Glutamatergic neuron (in vitro differentiated cells): ENCODE measurements around the gene COL20A1. TPM values are rescaled to one million over a fixed set of nuclear protein-coding genes. Genes with fewer than 3 reads are reported as not detected.
A peak's percentile ranks its signal among the peaks of the same experiment; 100 is the strongest.

ENCODE experiments used
- DNase-seq: peaks from one replicate; pipeline ENCODE4 v3.0.0; 2022
- H3K27ac Mint-ChIP-seq: one replicate; pipeline ENCODE4 v1.8.0; 2020; ENCODE audit warnings: mild to moderate bottlenecking, mixed read lengths, inconsistent platforms; ENCODE audit not compliant: unreplicated experiment
- H3K27me3 Mint-ChIP-seq: one replicate; pipeline ENCODE4 v1.8.0; 2020; ENCODE audit warnings: mild to moderate bottlenecking, moderate library complexity, mixed read lengths, inconsistent platforms; ENCODE audit not compliant: unreplicated experiment
- H3K36me3 Mint-ChIP-seq: one replicate; pipeline ENCODE4 v1.8.0; 2020; ENCODE audit warnings: mild to moderate bottlenecking, mixed read lengths, inconsistent platforms; ENCODE audit not compliant: unreplicated experiment
- H3K4me1 Mint-ChIP-seq: one replicate; pipeline ENCODE4 v1.8.0; 2020; ENCODE audit warnings: mild to moderate bottlenecking, low read depth, mixed read lengths, inconsistent platforms; ENCODE audit not compliant: unreplicated experiment
- H3K4me3 Mint-ChIP-seq: one replicate; pipeline ENCODE4 v1.8.0; 2020; ENCODE audit warnings: mild to moderate bottlenecking, mixed read lengths, inconsistent platforms; ENCODE audit not compliant: unreplicated experiment
- H3K9me3 Mint-ChIP-seq: one replicate; pipeline ENCODE4 v1.8.0; 2020; ENCODE audit warnings: mild to moderate bottlenecking, moderate library complexity, mixed read lengths, inconsistent platforms; ENCODE audit not compliant: unreplicated experiment
- total RNA-seq: library from RNA; stranded (reverse); fragmentation: NEBNext Ultra II Directional; extraction: Animal tissue kit (Norgen Biotek cat#: 25700); gene quantifications from one replicate; pipeline ENCODE4 v1.2.1, GENCODE V29; 2021; ENCODE audit not compliant: unreplicated experiment
- TF ChIP-seq, protein P1 (sequence below): fragments of 200-600 bp; sonication (generic); IDR thresholded peaks from one replicate; pipeline ENCODE4 v1.5.0; 2021; ENCODE audit not compliant: partially characterized antibody, unreplicated experiment

Gene COL20A1
- total RNA-seq, 1 donor from 2014 or later = 2.1 TPM

DNA sequence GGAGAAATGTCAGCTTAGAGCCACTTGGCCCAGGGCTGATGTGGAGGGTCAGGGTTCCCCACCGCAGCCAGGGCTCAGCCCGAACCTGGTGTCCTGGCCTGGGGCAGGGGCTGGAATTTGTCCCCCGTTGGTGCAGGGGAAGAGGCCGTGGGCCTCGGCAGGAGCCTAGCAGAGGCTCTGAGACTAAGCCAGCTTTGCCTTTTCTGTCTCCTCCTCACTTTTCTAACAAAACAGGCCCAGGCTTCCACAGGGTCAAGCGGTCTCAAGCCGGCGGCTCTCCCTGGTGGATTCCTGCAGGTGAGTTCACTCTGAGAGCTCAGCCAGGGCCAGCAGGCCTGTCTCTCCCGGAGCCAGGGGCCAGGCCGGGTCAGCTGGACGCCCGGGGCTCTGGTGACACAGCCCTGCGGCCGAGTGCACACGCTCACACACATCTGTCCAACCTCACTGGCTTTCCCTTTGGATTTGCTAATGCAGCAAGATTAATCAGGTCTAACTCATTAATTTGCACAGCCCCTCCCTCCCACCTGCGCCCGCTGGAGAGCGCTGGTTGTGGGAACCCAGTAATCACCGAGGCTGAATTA lies 71.1 kb downstream of the COL20A1 start:
- H3K27me3 Mint-ChIP-seq = peaks cover 16% of the 10 kb centered on the region
- peak overlapping the region; percentile 69 for H3K4me3 Mint-ChIP-seq
- H3K9me3 Mint-ChIP-seq = peaks cover 8% of the 10 kb centered on the region
- H3K4me1 Mint-ChIP-seq = peaks cover 25% of the 10 kb centered on the region
- no peaks in the 10 kb centered on the region for H3K36me3 Mint-ChIP-seq
- H3K27ac Mint-ChIP-seq = peak overlapping the region; percentile 55
- TF ChIP-seq, protein P1, sequence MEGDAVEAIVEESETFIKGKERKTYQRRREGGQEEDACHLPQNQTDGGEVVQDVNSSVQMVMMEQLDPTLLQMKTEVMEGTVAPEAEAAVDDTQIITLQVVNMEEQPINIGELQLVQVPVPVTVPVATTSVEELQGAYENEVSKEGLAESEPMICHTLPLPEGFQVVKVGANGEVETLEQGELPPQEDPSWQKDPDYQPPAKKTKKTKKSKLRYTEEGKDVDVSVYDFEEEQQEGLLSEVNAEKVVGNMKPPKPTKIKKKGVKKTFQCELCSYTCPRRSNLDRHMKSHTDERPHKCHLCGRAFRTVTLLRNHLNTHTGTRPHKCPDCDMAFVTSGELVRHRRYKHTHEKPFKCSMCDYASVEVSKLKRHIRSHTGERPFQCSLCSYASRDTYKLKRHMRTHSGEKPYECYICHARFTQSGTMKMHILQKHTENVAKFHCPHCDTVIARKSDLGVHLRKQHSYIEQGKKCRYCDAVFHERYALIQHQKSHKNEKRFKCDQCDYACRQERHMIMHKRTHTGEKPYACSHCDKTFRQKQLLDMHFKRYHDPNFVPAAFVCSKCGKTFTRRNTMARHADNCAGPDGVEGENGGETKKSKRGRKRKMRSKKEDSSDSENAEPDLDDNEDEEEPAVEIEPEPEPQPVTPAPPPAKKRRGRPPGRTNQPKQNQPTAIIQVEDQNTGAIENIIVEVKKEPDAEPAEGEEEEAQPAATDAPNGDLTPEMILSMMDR = no peak
- peak; percentile 50 for DNase-seq

DNA sequence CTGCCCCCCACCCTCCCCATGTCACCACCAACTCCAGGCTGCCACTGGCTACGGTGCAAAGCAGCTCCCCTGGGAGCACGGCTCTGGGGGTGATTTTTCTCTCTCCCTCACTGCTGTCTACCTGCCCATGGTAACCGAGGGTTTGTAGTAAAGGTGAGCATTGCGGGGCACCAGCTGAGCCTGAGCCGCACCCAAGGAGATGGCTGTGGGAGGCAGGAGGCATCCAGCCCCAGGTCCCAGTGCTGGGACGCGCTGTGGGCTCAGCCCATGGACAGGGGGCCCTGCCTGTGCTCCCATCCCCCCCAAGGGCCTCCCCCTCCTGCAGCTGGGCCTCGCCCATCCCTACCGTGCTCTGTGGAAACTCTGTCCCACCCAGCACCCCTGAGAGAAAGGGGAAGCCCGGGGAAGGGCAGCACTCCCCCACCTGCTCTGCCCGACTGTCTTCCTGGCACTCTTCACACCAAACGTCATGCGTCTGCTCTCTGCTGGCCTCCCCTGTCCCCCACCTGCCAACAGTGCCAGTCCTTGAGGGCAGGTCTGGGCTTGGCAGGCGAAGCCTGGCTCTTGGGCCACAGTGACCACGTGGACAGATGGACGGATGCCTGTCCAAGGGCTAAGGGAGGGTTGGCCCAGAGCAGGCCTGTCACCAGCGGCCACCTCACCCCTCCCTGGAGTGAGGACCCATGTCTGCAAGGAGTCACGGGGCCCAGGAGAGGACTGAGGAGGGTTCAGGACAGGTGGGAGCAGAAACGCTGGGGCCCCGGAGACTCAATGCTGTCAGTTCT lies 72.0 kb downstream of the COL20A1 start:
- Mint-ChIP-seq H3K4me3 (no peak overlapping the region), H3K27ac (peak overlapping the region; percentile 38), H3K9me3 (peaks cover 8% of the 10 kb centered on the region), H3K4me1 (peaks cover 25% of the 10 kb centered on the region), H3K27me3 (peaks cover 17% of the 10 kb centered on the region), H3K36me3 (no peaks in the 10 kb centered on the region)
- TF ChIP-seq, protein P1 = no peak
- DNase-seq = no peak

DNA sequence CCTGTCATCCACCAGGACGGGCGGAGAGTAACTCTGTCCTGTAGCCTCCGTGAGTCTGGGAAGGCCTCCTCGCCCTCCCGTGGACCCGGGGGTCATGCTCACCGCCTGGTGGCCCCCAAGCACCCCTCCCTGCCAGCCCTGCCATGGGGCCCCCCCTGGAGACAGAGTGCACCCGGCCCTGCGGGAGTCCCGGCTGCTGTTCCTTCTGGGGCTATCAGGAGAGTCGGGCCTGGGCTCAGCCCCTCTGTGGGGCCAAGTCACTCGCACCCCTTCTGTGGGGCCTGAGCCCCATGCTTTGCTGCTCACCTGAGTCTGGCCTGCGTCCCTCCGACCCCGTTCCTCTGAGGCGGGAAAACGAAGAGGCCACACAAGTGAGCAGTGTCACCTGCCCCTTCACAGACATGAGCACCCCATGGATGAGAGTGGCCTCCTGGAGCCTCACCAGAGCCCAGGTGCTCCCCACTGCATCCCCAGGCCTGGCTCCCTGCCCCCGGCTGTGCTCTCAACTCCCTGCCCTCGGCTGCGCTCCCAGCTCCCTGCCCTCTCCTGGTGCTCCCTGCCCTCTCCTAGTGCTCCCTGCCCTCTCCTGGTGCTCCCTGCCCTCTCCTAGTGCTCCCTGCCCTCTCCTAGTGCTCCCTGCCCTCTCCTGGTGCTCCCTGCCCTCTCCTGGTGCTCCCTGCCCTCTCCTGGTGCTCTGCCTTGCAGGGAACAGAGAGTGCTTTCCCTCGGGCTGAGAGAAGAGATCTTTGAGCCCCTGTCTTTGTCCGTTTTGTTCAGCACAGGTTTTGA lies 72.8 kb downstream of the COL20A1 start:
- H3K9me3 Mint-ChIP-seq = peaks cover 8% of the 10 kb centered on the region
- no peaks in the 10 kb centered on the region for H3K36me3 Mint-ChIP-seq
- no peak overlapping the region for H3K4me3 Mint-ChIP-seq
- H3K27ac Mint-ChIP-seq = no peak overlapping the region
- peaks cover 18% of the 10 kb centered on the region for H3K27me3 Mint-ChIP-seq
- TF ChIP-seq, protein P1 = no peak
- peaks cover 26% of the 10 kb centered on the region for H3K4me1 Mint-ChIP-seq
- DNase-seq = no peak

DNA sequence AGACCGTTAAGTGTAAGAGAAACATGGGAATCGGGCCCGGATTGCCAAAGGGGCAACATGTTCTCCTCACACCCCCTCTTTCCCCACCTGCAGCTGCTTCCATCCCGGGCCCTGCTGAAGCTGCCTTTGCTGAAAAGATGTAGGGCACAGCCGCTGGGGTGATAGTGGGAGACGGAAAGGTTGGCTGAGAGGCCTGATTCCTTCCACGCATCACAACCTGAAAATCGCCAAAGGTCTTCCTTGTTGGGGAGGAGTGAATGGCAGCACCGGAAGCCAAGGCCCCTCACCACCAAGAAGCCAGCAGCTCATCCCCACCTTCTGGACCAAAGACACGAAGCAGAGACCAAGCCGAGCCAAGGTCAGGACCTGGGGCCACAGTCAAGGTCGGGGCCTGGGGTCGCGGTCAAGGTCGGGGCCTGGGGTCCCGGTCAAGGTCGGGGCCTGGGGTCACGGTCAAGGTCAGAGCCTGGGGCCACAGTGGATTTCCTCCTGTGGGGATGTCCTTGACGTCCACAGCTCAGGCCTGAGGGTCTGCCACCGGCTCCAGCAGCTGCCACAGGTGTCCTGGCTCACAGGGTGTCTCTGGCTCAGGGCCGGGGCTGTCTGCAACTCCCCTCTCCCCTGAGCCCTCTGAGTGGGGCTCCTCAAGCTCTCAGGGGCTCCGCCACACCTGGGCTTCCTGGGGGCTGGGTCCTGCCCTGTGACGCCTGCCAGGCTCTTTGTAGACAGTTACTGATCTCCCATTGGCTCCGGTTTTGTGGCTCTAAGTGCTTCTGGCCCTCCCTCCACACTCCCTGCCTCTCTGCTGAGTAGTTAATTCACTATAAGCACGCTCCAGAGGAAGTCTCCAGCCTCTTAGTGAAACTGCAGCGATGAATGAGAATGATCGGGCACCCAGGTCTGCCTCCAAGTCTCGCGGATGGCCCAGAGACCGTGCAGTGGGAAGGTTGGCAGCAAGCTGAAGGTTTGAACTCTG lies 73.7 kb downstream of the COL20A1 start:
- Mint-ChIP-seq H3K4me1 (peaks cover 34% of the 10 kb centered on the region), H3K9me3 (peaks cover 14% of the 10 kb centered on the region)
- TF ChIP-seq, protein P1 = no peak

More for the DNA sequence above, 73.7 kb downstream of the COL20A1 start:
- Mint-ChIP-seq H3K27me3 (peaks cover 23% of the 10 kb centered on the region), H3K36me3 (no peaks in the 10 kb centered on the region), H3K4me3 (peak overlapping the region; percentile 34), H3K27ac (peak overlapping the region; percentile 76)
- DNase-seq = no peak
